Endothelial cell of umbilical vein (primary cell): ENCODE data around the gene NANOS2. TPM values are rescaled to one million over a fixed set of nuclear protein-coding genes. Genes with fewer than 3 reads are reported as not detected.

Source experiments
- BruUV-seq: library from RNA; stranded (reverse); fragments of 400-500 nt; replicated peaks from 2 replicates; lab custom pipeline; 2021; lab: Mats Ljungman, UMichigan
- CTCF ChIA-PET: fragments of 300-600, 350-600 bp; sonication (Branson Sonifier 250); formaldehyde crosslinking; loops from one replicate; lab custom pipeline; 2021; ENCODE audit warnings: antibody characterized with exemption, inconsistent platforms; lab: Charles Lee
- POLR2A ChIA-PET: fragments of 300-600, 350-600 bp; sonication (Branson Sonifier 250); formaldehyde crosslinking; loops from one replicate; lab custom pipeline; 2021; ENCODE audit warnings: antibody characterized with exemption, inconsistent platforms; lab: Charles Lee
- DNase-seq: peaks from one replicate; pipeline ENCODE4 v3.0.0-alpha.2; 2011; ENCODE audit warnings: low read depth, low spot score
- FAIRE-seq: peaks from 2 replicates; lab custom pipeline; 2011; peaks lifted over from hg19 to GRCh38; lab: Jason Lieb, UNC
- H2AFZ ChIP-seq: 2 replicates; pipeline ENCODE4 v1.6.0; 2012; ENCODE audit warnings: low read depth, low read length, control low read depth, inconsistent platforms
- H3K27ac ChIP-seq: 2 replicates; pipeline ENCODE4 v1.5.1; 2011; ENCODE audit warnings: low read depth, mild to moderate bottlenecking, control low read depth, low read length, moderate library complexity; ENCODE audit not compliant: insufficient read depth
- H3K27me3 ChIP-seq, 2 experiments: 2 replicates each; pipeline versions ENCODE4 v1.6.0 to v1.6.1; 2011; ENCODE audit warnings: low read length in 2 of 2, mixed read lengths in 1 of 2; ENCODE audit not compliant: control insufficient read depth in 2 of 2, insufficient read depth in 2 of 2
- H3K36me3 ChIP-seq, 2 experiments: 2 replicates in 1 of 2; 3 replicates in 1 of 2; pipeline ENCODE4 v1.5.1; 2011; ENCODE audit warnings: low read length in 2 of 2, mild to moderate bottlenecking in 1 of 2, moderate library complexity in 1 of 2; ENCODE audit not compliant: control insufficient read depth in 2 of 2, insufficient read depth in 2 of 2; ENCODE audit errors: extremely low read depth in 1 of 2
- H3K4me1 ChIP-seq: 3 replicates; pipeline ENCODE4 v1.5.1; 2011; ENCODE audit warnings: mild to moderate bottlenecking, low read length; ENCODE audit not compliant: control insufficient read depth, insufficient read depth; ENCODE audit errors: extremely low read depth
- H3K4me2 ChIP-seq: 2 replicates; pipeline ENCODE4 v1.6.1; 2011; ENCODE audit warnings: low read length, control low read depth, mixed read lengths; ENCODE audit not compliant: insufficient read depth
- H3K4me3 ChIP-seq, 3 experiments: fragments of 200-600 bp in 1 of 3; sonication (generic), shearing (Covaris generic) in 1 of 3; replicated peaks in 1 of 3; 2 replicates each; pipeline ENCODE4 v1.5.1; 2011 to 2016; ENCODE audit warnings: control low read depth in 3 of 3, low read length in 3 of 3, mild to moderate bottlenecking in 2 of 3, inconsistent platforms in 1 of 3, low read depth in 1 of 3, moderate library complexity in 1 of 3; ENCODE audit not compliant: insufficient read depth in 1 of 3
- H3K79me2 ChIP-seq: 2 replicates; pipeline ENCODE4 v1.6.0; 2012; ENCODE audit warnings: low read length, inconsistent platforms; ENCODE audit not compliant: control insufficient read depth, insufficient read depth
- H3K9ac ChIP-seq: replicated peaks from 2 replicates; pipeline ENCODE3; 2011; ENCODE audit warnings: low read length, control low read depth; ENCODE audit not compliant: insufficient read depth; ENCODE audit errors: extremely low read depth
- H3K9me1 ChIP-seq: replicated peaks from 3 replicates; pipeline ENCODE4 v1.6.0; 2011; ENCODE audit warnings: mild to moderate bottlenecking, low read length; ENCODE audit not compliant: control insufficient read depth, insufficient read depth; ENCODE audit errors: extremely low read depth
- H3K9me3 ChIP-seq: replicated peaks from 2 replicates; pipeline ENCODE4 v1.5.1; 2012; ENCODE audit warnings: low read length, inconsistent platforms; ENCODE audit not compliant: control insufficient read depth, insufficient read depth
- H4K20me1 ChIP-seq: replicated peaks from 2 replicates; pipeline ENCODE3; 2011; ENCODE audit warnings: mild to moderate bottlenecking, low read length; ENCODE audit not compliant: control insufficient read depth, insufficient read depth; ENCODE audit errors: extremely low read depth
- EZH2 ChIP-seq: IDR thresholded peaks from 2 replicates; pipeline ENCODE4 v1.6.1; 2012; ENCODE audit warnings: borderline replicate concordance, low read depth, mild to moderate bottlenecking, moderate library complexity, low read length, inconsistent platforms; ENCODE audit not compliant: severe bottlenecking
- FOS ChIP-seq: IDR thresholded peaks from 2 replicates; pipeline ENCODE4 v1.6.1; 2011; ENCODE audit warnings: mild to moderate bottlenecking, low read length, moderate library complexity, borderline replicate concordance; ENCODE audit not compliant: insufficient read depth
- GATA2 ChIP-seq: IDR thresholded peaks from 2 replicates; pipeline ENCODE4 v1.7.0; 2011; ENCODE audit warnings: low read depth, mild to moderate bottlenecking, moderate library complexity, mixed read lengths, low read length; ENCODE audit not compliant: insufficient read length, insufficient read depth
- JUN ChIP-seq: IDR thresholded peaks from 2 replicates; pipeline ENCODE4 v1.6.1; 2011; ENCODE audit warnings: borderline replicate concordance, low read depth; ENCODE audit not compliant: insufficient read length, insufficient read depth
- MAX ChIP-seq: IDR thresholded peaks from 2 replicates; pipeline ENCODE4 v1.6.1; 2011; ENCODE audit not compliant: insufficient read depth, insufficient read length
- MYC ChIP-seq: IDR thresholded peaks from one replicate; pipeline ENCODE4 v1.6.1; 2011; ENCODE audit warnings: mild to moderate bottlenecking, low read depth, low read length
- POLR2A ChIP-seq: IDR thresholded peaks from 2 replicates; pipeline ENCODE4 v1.6.1; 2012; ENCODE audit warnings: low read depth, mild to moderate bottlenecking, control low read depth, low read length
- POLR2AphosphoS5 ChIP-seq: IDR thresholded peaks from 2 replicates; pipeline ENCODE4 v1.6.1; 2012; ENCODE audit warnings: low read depth, mild to moderate bottlenecking, control low read depth, low read length, moderate library complexity; ENCODE audit not compliant: insufficient read depth
- dilution Hi-C: fragments of 300-500 bp; cut with MboI; formaldehyde crosslinking; loops from one replicate; pipeline ENCODE4 v1.15.0; 2019; ENCODE audit warnings: low sequenced_read_pairs; ENCODE audit not compliant: extremely low pct_ligation_motif_present
- intact Hi-C: fragments of 100-400 bp; cut with micrococcal nuclease; formaldehyde crosslinking; loops from one replicate; pipeline ENCODE4 v1.10.0; 2022
- polyA plus RNA-seq, 4 experiments: library from polyadenylated mRNA; depleted of rRNA in 3 of 4; stranded (reverse) in 3 of 4; unstranded in 1 of 4; fragments of >200 nt; gene quantifications; 2 replicates each; pipeline versions ENCODE4 v1.2.1 to v1.2.3, GENCODE V29; 2011 to 2012; ENCODE audit warnings: missing spikeins in 1 of 4
- total RNA-seq: library from RNA; stranded (reverse); gene quantifications from 2 replicates; pipeline ENCODE4 v1.2.3, GENCODE V29; 2021
- TF ChIP-seq, protein P1 (sequence below), 2 donors: IDR thresholded peaks; 1 replicate in 1 of 2; 2 replicates in 1 of 2; pipeline ENCODE4 v1.5.1; 2011; ENCODE audit warnings: low read length in 2 of 2, mild to moderate bottlenecking in 2 of 2, moderate library complexity in 2 of 2, control low read depth in 1 of 2, inconsistent platforms in 1 of 2, low read depth in 1 of 2; ENCODE audit not compliant: insufficient read depth in 1 of 2; ENCODE audit errors: extremely low read depth in 1 of 2

The NANOS2 gene
- total and polyA plus RNA-seq, 2 donors (not counting 3 experiments of a cell fraction or from before 2014, with no cell fraction given): not detected

- H3K4me1 ChIP-seq: peaks cover 7% of the 10 kb centered on the region
- ChIA-PET CTCF (no interaction called here), POLR2A (no interaction called here)
- no peak for TF ChIP-seq MAX
- no peak for TF ChIP-seq GATA2
- no peak for TF ChIP-seq POLR2AphosphoS5
- no peak for TF ChIP-seq MYC
- TF ChIP-seq, protein P1, sequence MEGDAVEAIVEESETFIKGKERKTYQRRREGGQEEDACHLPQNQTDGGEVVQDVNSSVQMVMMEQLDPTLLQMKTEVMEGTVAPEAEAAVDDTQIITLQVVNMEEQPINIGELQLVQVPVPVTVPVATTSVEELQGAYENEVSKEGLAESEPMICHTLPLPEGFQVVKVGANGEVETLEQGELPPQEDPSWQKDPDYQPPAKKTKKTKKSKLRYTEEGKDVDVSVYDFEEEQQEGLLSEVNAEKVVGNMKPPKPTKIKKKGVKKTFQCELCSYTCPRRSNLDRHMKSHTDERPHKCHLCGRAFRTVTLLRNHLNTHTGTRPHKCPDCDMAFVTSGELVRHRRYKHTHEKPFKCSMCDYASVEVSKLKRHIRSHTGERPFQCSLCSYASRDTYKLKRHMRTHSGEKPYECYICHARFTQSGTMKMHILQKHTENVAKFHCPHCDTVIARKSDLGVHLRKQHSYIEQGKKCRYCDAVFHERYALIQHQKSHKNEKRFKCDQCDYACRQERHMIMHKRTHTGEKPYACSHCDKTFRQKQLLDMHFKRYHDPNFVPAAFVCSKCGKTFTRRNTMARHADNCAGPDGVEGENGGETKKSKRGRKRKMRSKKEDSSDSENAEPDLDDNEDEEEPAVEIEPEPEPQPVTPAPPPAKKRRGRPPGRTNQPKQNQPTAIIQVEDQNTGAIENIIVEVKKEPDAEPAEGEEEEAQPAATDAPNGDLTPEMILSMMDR (IDR thresholded peaks at IDR 0.05; ENCODE audit: extremely low read depth in 1 of 2, insufficient read depth in 1 of 2, low read depth in 1 of 2, low read length in 2 of 2): no peak
- TF ChIP-seq POLR2A: no peak
- TF ChIP-seq EZH2: no peak
- TF ChIP-seq FOS: no peak
- TF ChIP-seq JUN: no peak
- no peaks in the 10 kb centered on the region for H3K79me2 ChIP-seq
- intact Hi-C loops (no loop called here), dilution Hi-C loops (no loop called here)
- H3K36me3 ChIP-seq: peaks cover 0 to 6% of the 10 kb centered on the region in 2 experiments
- H2AFZ ChIP-seq: no peak overlapping the region
- H3K9me1 ChIP-seq: no peaks in the 10 kb centered on the region
- H3K4me2 ChIP-seq: no peak overlapping the region
- no peak overlapping the region for H3K4me3 ChIP-seq
- no peak for DNase-seq
- BruUV-seq: no TSS peak
- H3K9me3 ChIP-seq: no peaks in the 10 kb centered on the region
- FAIRE-seq: no peak
- no peak overlapping the region for H3K9ac ChIP-seq
- H4K20me1 ChIP-seq: no peaks in the 10 kb centered on the region
- no peaks in the 10 kb centered on the region for H3K27me3 ChIP-seq
- H3K27ac ChIP-seq: no peak overlapping the region
These were observed 15.3 kb downstream of the NANOS2 start for GRCh38 chr19:45899253-45899652.
